H1 (cell line): ENCODE data around the gene TEX2. TPM values are rescaled to one million over a fixed set of nuclear protein-coding genes. Genes with fewer than 3 reads are reported as not detected.
A peak's percentile ranks its signal among the peaks of the same experiment; 100 is the strongest.

Experiments
- SP1 ChIP-seq: IDR thresholded peaks from 2 replicates; pipeline ENCODE4 v1.6.1; 2011; ENCODE audit warnings: low read depth, low read length
- polyA plus RNA-seq, 7 experiments: library from polyadenylated mRNA; depleted of rRNA in 3 of 7; stranded (reverse) in 5 of 7; unstranded in 2 of 7; fragments of >200 nt in 5 of 7; fragments of 200-250 nt in 2 of 7; gene quantifications; 1 replicate in 5 of 7; 2 replicates in 1 of 7; 4 replicates in 1 of 7; pipeline versions ENCODE4 v1.2.1 to v1.2.3, GENCODE V29; 2011 to 2013; ENCODE audit warnings: missing spikeins in 2 of 7, mixed read lengths in 2 of 7
- total RNA-seq: library from RNA; stranded (reverse); fragmentation: NEBNext Ultra II Directional; extraction: Animal tissue kit (Norgen Biotek cat#: 25700); gene quantifications from 2 replicates; pipeline ENCODE4 v1.2.1, GENCODE V29; 2021

The TEX2 gene
- total and polyA plus RNA-seq, 2 of the 8 experiments (the other 6 are each of a cell fraction or from before 2014, with no cell fraction given), result 6.1 to 15.6 TPM

DNA sequence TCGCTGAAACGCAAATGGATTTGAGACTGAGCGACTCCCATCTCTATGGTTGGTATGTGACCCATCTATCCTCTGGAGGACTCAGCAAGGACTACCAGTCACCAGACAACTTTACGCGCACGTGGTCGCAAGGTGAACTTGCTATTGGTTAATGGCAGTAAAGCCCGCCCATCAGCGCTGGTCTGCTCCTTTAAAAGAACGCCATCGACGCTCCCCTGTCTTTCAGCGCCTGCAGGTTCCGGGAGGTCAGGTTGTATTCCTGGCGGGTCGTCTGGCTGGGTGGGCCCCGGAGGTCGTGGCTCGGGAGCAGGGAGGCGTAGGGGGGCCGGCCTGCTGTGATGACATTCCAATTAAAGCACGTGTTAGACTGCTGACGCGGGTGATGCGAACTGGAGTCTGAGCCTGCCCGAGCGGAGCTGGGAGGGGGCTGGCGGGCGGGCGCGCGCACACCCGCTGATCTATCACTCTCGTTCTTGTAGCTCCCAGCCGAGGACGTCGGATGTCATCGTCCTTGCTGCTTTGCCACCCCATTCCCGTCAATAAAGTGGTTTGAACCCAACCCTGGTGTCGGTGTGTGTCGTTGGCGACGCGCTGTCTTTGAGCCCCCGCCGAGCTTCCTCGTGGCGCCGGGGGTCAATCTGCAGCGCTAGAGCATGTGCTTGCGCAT, 117.2 kb downstream of the TEX2 start (continued):
- TF ChIP-seq SP1, result peak; percentile 95
